ENCODE data around the gene EFCAB13.

The EFCAB13 gene

DNA sequence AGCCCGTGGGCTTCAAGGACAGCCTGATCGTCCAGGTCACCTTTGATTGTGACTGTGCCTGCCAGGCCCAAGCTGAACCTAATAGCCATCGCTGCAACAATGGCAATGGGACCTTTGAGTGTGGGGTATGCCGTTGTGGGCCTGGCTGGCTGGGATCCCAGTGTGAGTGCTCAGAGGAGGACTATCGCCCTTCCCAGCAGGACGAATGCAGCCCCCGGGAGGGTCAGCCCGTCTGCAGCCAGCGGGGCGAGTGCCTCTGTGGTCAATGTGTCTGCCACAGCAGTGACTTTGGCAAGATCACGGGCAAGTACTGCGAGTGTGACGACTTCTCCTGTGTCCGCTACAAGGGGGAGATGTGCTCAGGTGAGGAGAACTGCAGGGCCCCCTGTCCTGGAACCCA, 31.5 kb upstream of the EFCAB13 start:
- DNase-seq (ENCODE audit: low spot score), result no peak

DNA sequence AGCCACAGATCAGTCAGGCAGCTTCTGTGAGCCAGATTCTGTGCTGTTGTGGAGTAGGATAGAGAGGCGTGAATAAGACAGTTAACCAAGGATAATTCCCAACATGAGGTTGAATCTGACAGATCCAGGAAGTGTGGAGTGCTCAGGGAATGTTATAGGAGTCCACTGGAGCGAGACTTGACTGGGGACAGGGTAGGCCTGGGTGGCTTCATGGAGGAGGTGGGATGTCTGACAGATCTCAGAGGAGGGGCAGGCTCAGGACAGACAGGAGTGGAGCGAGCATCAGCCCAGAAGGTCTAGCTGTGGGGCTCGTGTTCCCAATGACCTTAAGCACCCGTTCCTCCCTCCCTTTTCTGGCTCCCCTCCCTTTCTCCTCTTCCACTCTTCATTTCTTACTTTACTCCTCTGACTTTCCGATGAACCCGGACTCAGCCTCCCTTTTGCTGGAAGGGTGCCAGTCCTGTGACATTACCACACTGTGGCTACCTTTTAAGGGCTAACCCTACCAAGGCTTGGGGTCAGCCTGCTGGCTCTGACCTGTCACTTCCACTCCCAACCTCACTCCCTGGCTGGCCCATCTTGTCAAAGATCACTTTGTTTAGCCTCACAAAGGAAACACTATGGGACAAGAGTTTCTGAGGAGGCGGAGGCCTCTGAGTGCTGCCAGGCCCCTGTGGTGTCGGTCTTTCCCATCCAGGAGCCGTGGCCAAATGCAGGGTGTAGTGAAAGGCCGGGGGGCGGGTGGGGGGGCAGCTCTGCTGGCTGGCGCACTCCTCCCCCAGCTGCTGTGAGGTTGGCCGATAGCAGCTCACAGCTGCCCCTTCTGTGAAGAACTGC, 28.5 kb upstream of the EFCAB13 start:
- DNase-seq (ENCODE audit: low spot score), result no peak

DNA sequence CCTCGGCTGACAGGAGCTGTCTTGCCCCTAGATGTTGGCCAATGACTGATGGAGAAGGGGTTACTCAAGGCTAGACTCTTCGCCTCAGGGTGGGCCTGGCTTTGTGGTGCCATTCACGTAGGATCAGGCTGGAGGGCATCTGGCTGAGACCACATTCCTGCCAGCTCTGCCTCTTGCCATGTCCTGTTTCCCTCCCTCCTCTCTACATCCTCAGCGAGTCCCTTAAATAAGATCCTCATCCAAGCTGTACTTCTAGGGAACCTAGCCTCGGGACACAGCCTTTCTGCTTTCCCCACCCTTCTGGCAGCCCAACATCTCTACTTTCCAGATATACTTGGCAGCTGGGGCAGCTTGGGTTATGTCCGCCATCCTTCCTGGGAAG, 27.9 kb upstream of the EFCAB13 start:
- DNase-seq (ENCODE audit: low spot score), result no peak

DNA sequence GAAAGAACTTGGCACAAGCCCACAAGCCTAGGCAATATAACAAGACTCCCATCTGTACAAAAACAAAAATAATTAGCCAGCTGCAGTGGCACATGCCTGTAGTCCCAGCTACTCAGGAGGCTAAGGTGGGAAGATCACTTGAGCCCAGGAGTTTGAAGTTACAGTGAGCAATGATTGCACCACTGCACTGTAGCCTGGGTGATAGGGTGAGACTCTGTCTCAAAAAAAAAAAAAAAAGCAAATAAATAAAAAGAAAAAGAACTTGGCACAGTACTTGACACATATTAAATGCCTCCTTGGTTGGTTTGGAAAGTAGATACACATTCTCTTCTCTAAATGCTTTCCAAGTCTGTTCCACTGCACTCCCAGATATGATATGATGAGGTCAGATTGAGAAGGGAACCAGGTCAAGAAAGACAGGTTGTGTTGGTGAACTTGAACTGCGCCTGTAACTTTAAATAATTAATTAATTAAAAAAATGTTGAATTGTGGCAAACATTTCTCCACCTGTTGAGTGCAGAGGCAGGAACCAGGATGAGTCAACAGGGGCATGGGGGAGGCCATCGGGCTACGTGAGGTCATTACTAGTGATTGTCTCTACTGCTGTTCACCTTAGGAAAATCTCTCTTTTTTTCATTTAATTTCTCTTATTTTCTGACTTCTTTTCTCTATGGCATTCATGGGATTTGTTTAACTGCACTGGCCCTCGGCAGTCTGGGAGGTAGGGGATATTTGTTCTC, 25.9 kb upstream of the EFCAB13 start:
- no peak for DNase-seq (ENCODE audit: low spot score)

DNA sequence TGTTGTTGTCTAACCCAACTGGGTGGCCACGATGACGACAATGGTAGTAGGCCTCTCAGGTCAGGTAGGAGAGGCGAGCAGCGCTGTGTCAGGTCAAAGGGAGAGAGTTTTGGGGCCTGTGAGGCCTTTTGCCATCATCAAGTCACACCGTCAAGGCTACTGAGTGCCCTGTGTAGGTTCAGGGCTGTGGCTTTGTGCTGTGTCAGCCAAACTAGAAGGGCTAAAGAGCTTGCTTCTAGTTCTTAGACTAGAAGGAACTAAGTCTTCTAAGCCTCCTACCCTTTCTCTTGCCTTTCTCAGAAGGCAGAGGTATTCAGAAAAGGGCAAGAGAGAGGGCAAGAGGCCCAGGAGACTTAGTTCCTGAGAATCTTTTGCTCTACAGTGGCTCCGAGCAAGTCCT, 25.0 kb upstream of the EFCAB13 start:
- no peak for DNase-seq (ENCODE audit: low spot score)

DNA sequence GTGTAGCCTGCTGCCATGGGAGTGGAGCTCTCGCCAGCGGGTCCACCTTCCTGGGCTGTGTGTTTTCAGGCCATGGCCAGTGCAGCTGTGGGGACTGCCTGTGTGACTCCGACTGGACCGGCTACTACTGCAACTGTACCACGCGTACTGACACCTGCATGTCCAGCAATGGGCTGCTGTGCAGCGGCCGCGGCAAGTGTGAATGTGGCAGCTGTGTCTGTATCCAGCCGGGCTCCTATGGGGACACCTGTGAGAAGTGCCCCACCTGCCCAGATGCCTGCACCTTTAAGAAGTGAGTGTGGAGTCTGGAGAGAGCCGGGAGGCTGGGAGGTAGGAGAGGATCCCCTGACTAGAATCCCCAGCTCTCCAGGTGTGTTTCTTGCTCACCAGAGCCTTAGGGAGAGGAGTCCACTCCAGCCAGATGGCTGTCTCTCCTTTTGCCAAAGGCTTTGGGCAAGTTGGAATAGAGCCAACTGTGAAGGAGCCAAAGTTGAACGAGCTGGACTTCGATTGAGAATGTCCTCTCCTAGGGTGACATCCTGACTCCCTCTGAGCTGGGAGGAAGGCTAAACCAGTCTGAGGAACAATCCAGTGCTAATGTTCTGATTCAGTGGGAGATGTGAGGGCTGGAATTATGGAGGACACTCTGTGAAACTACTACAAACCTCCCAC, 24.4 kb upstream of the EFCAB13 start:
- no peak for DNase-seq (ENCODE audit: low spot score)

DNA sequence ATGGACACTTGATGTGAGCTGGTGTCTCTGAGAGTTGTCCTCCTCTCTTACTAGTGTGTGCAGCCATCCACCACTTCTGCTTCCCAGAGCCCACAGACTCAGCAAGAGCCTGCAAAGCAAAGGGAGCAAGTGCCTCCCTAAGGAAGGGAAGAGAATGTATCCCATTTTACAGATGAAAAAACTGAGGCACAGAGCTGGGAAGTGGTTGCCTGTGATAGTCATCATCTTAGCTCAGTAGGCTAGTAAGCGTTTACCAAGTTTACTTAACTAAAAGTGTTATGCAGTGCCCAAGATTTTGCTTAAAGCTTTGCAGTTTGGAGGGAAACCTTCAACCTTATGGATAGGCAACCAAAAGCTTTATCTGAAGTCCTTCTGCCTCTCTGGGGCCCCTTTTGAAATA, 23.0 kb upstream of the EFCAB13 start:
- DNase-seq (ENCODE audit: low spot score), result no peak

DNA sequence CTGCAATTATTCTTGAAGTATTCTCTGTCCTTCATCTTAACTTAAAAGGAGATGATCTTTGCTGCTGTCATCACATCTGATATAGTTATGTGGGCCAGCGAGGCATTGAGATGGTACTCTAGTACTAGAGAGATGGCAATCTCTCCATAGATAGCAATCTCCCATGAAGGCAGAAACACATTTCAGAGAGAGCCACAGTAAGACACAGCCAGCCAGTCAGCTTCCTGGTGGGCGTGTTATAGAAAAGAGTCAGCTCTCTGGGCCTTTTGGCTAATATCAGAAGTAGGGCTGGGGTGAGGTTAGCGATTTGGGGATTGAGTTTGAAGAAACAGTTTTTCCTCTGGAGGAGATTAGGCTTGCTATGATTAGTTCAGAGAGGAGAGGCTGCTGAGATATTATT, 22.6 kb upstream of the EFCAB13 start:
- no peak for DNase-seq (ENCODE audit: low spot score)

DNA sequence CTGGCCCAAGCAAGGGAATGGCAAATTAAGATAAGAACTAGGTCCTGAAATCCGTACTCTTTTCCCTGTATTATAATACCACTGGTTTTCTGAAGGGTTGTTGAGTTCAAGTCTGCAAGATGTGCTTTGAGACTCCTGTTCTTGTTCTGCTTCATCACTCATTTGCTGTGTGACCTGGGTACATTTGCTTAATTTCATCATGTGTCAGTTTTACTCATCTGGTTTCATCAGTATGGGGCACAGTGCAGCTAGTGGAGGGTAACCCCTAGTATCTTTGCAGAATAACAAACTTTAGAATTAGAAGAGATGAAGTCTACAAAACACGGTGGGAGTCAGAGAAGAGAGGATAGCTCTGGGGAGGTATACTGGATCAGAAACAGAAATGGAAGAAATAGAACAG, 21.9 kb upstream of the EFCAB13 start:
- DNase-seq (ENCODE audit: low spot score), result no peak

DNA sequence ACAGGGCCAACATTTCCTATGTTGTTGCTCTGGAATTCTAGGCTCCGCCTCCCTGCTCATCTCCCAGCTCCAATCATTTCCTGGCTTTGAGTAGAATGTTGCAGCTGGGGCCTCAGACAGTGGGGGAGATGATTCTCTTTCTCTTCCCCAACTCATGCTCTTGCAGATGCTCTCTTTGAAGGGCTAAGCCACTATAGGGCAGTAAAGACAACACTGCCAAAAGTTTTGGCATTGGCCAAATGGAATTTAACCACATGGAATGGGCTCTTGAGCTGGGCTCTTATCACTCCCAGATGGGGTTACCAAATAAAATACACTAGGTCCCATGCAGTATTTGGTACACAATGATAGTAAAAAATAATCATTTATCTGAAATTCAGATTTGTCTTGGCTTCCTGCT, 19.6 kb upstream of the EFCAB13 start:
- DNase-seq (ENCODE audit: low spot score), result no peak

DNA sequence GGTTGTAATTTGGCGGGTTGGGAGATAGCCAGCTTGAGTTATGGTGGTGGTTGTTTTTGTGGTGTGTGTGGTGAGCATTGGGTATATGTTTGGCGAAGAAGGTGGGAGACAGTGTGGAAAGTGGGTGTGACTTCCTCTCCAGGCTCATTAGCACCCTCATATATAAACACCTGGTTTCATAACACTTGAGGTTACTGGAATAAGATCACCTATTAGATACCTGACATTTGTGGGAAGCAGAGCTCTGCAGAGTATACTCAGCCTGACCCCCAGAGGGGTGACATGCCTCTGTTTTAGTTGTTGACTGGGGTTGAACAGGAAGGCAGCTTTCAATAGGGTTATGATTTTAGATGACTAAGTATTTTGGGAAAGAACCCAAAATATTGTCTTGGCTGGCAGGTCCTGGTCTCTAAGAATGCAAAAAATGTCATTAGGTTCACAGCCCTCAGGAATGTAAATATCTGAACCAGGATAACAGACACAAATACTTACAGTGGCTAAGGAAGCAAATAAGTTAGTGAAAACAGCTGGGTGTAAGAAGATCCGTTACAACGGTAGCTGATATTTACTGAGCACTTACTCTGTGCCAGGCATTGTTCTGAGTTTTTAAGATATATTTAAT, 18.3 kb upstream of the EFCAB13 start:
- peak; percentile 79 for DNase-seq (ENCODE audit: low spot score)

DNA sequence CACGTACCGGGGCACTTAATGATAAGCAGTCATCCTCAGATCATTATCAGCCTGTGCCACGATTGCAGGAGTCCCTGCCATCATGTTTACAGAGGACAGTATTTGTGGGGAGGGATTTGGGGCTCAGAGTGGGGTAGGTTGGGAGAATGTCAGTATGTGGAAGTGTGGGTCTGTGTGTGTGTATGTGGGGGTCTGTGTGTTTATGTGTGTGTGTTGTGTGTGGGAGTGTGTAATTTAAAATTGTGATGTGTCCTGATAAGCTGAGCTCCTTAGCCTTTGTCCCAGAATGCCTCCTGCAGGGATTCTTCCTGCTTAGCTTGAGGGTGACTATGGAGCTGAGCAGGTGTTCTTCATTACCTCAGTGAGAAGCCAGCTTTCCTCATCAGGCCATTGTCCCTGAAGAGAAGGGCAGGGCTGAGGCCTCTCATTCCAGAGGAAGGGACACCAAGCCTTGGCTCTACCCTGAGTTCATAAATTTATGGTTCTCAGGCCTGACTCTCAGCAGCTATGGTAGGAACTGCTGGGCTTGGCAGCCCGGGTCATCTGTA, 13.5 kb upstream of the EFCAB13 start:
- no peak for DNase-seq (ENCODE audit: low spot score)

DNA sequence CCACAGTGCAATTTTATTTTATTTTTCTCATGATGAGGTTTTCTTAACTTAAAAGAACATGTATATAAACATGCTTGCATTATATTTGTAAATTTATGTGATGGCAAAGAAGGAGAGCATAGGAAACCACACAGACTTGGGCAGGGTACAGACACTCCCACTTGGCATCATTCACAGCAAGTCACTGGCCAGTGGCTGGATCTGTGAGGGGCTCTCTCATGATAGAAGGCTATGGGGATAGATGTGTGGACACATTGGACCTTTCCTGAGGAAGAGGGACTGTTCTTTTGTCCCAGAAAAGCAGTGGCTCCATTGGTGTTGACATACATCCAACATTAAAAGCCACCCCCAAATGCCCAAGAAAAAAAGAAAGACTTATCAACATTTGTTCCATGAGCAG, 12.3 kb upstream of the EFCAB13 start:
- no peak for DNase-seq (ENCODE audit: low spot score)

DNA sequence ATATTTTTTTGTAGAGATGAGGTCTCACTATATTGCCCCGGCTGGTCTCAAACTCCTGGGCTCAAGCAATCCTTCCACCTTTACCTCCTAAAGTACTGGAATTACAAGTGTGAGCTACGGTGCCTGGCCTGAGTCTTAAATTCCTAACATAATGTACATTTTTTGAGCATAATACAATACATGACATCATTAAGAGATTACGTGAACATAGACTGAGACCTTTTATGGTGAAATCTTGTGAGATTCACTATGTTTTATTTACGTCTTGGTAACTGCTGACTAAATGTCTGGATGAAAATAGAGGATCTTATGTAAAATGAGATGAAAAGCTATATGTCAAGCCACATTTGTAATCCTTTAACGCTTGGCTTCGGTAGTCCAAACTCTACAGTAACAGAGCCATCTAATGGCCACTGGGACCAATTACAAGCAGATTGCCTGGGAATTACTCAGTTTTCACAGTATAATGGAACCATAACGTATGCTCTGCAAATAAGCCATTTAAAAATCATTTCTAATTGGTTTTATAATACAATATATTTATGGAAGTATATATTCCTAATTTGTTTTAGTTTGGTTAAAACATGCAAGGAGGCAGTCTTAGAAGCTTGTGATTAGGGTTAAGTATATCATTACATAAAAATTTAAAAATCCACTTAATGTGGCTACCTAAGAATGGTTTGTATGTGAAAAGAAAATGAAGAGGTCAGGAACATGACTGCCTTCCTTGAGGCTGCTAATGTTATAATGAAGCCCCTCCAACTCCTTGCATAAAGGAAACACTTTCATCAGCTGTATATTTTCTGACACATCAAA, 8.1 kb upstream of the EFCAB13 start:
- DNase-seq (ENCODE audit: low spot score), result peak; percentile 59

DNA sequence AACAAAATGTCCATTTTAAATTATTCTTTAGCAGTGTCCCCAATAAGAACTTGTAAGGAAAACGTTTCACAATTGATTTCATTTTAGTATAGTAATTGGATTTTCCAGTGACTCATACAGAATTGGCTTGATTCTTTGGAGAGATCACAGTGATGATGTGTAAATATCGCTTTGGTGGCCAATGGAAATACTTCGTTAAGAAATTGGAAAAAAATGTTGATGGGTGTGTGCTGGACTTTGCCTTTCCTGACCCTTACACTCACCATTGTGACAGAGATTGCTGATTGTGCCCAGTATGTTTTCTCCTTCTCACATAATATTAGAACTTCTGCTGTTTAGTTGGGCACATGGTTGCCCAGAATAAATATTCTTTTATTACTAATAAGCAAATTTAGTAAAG, 7.4 kb upstream of the EFCAB13 start:
- DNase-seq (ENCODE audit: low spot score), result no peak

DNA sequence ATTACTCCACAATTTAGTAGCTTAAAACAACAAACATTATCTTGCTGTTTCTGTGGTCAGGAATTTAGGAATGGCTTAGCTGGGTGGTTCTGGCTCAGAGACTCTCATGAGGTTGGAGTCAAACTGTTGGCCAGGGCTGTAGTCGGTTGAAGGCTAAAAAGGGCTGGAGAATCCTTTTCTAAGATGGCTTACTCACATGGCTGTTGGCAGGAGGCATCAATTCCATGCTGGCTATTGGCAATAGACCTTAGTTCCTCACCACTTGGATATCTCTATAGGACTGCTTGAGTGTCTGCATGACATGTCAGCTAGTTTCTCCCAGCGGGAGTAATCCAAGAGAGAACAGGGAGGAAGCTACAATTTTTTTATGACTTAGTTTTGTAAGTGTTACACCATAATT, 6.6 kb upstream of the EFCAB13 start:
- DNase-seq (ENCODE audit: low spot score), result no peak

DNA sequence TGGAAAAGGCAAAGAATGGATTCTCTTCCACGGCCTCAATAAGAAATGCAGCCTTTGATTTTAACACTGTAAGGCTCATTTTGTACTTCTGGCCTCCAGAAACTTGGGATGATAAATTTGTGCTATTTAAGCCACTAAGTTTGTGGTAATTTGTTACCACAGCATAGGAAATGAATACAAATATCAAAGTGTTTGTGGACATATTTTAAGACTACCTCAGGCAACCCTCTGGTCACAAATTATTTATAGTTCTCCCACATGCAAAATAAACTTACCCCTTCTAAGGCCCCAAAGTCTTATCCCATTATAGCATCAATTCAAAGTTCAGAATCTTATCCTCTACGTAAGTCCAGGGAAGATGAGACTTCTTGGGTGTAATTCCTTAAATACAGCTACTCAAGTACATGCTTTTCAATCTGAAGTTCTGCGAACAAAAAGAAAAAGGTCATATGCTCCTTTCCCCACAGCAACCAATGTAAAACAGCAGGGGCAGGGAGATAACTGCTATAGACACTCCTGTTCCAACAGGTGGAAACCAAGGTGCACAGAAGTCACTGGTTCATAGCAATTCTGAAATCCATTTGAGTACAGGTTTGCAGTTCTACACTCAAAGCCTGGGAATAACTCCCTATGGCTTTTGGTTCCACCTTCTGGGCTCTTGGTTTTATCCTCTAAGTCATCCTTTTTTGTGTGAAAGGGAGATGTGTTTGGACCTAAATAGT, 5.4 kb upstream of the EFCAB13 start:
- DNase-seq (ENCODE audit: low spot score), result no peak

DNA sequence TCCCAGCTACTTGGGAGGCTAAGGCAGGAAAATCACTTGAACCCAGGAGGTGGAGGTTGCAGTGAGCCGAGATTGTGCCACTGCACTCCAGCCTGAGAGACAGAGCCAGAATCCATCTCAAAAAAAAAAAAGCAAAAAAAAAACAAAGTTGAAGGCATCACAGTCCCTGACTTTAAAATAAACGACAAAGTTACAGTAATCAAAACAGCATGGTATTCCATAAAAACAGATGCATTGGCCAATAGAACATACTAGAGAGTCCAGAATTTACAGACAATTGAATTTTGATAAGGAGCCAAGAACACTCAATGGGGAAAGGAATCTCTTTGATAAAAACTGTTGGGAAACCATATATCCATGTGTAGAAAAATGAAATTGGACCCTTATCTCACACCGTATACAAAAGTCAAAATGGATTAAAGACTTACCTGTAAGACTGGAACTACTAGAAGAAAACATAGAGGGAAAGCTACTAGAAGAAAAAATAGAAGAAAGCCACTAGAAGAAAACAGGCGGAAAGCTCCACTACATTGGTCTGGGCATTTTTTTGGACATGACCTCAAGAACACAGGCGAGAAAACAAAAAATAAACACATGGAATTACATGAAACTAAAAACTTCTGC, 2.8 kb upstream of the EFCAB13 start:
- no peak for DNase-seq (ENCODE audit: low spot score)

DNA sequence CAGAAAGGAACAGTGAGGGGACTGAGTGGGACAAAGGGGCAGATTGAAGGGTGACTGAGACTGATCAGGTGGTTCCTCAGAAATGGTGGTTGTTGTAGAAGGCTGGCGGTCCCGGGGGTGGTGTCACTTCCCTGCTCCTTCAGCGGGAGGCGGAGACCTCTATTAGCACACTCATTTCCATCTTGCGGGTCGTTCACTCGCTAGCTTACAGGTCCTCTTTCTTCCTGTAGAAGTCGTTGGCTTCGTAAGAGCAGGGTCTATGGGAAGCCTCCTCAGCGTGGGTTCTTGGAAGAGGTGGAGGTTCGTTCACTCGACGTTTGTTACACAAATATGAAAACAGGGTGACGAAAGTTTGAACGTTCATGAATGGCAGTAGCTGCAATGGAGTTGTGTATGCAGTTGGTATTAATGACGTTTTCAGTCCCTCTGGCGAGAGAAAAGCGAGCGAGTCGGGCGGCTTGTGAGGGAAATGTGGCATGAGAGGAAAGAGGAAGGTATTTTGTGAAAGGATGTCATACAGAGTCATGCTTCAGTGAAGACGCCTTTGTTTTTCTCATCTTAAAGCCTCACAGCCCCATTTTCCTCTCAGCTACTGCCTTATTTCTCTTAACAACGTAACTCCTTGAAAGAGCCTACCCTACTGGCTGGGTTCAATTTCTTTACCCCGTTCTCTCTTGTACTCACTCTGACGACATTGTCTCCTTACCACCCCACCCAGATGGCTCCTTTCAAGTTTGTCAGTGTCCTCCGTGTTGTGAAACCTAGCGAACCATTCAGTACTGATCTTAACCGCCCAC, 667 bp downstream of the EFCAB13 start:
- DNase-seq (ENCODE audit: low spot score), result peak; percentile 34

DNA sequence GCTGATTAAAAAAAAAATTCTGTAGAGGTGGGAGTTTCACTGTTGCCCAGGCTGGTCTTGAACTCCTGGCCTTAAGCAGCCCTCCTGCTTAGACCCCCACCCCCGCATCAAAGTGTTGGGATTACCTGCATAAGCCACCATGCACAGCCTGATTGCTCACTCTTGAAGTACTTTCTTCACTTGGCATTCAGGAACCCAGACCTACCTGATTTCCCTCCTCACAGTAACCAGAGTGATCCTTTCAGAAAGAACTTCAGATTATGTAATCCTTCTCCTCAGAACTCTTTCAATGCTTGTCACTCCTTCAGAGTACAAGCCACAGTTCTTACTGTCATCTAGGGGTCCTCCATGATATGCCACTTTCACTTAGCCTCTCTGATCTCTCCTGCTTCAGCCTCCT, 1.4 kb downstream of the EFCAB13 start:
- DNase-seq (ENCODE audit: low spot score), result no peak
